NCI-H2227 (cell line): ENCODE data around the gene FADS2.

Experiments
- DNase-seq: peaks from one replicate; lab custom pipeline; 2025; ENCODE audit not compliant: unreplicated experiment; lab: John Stamatoyannopoulos, UW

FADS2 gene

DNA sequence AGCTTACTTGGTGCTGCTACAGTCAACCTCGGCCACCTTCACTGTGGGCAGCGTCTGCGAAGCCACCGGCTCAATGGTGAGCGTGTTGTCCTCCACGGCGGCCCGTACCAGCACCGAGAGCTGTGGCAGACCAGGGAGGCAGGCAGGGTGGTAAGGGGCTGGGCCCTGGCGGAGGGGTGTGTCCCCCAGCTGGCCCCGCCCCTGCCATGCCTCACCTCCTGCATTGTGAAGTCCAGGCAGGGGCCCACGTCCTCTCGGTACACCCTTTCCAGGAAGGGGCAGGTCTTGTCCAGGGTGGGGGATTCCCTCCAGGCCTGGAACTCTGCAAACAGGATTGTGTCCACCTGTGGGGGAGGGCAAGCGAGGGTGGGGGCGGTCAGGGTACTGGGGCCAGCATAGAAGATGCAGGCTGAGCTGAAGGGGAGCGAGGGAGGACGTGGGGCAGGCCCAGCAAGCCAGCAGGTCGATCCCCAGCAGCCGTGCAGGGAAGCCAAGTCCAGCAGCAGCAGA, 76.5 kb downstream of the FADS2 start:
- DNase-seq: no peak

GRCh38 chr11:61905067-61905696, 77.1 kb downstream of the FADS2 start:
- no peak for DNase-seq

GRCh38 chr11:61905801-61906521, 77.9 kb downstream of the FADS2 start:
- no peak for DNase-seq

DNA sequence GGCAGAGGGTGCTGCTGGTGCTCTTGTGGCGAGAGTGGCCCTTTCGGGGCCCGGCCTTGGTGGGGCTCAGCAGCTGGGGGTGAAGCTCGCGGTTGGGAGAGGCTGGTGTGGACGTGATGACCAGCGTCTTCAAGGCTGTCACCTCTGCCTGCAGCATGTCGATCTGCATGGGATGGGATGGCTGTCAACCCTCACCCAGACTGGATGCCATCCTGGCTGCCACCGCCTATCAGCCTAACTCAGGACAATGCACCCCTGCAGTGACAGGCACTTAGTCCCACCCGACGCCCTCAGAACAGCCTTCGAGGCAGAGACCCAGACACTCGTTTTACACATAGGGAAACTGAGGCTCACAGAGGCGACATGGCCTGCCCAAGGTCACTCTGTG, 78.4 kb downstream of the FADS2 start:
- no peak for DNase-seq

- no peak for DNase-seq
These were observed 79.2 kb downstream of the FADS2 start for GRCh38 chr11:61907282-61907681.

- no peak for DNase-seq
These were observed 80.0 kb downstream of the FADS2 start for GRCh38 chr11:61907871-61908729.

DNA sequence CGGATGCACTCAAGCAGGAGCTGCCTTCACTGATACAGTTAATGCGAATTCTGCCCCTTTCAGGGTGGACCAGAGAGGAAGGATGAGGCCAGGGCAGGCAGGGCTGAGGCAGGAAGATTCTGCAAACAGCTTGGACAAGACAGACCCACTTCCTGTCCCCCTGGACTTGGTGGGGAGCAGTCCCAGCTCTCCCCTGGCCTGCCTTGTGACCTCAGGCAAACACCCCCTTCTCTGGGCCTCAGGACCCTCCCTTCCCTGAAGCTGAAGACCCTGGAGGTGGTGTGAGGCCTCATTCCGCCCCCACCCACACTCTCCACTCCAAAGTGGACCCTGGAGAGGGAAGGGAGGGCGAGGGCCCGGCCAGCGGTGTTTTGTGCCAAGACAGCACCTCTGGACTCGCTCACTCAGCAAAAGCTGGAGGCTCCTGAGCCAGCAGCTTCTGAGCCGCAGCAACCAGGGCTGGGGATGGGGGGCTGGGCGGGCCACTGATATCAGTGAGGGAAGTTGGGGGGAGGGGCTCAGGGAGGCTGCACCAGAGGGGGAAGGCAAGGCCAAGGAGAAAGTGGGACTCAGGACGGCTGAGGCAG, 80.7 kb downstream of the FADS2 start:
- DNase-seq: no peak

- no peak for DNase-seq
These were observed 82.4 kb downstream of the FADS2 start for GRCh38 chr11:61910187-61911127.

DNA sequence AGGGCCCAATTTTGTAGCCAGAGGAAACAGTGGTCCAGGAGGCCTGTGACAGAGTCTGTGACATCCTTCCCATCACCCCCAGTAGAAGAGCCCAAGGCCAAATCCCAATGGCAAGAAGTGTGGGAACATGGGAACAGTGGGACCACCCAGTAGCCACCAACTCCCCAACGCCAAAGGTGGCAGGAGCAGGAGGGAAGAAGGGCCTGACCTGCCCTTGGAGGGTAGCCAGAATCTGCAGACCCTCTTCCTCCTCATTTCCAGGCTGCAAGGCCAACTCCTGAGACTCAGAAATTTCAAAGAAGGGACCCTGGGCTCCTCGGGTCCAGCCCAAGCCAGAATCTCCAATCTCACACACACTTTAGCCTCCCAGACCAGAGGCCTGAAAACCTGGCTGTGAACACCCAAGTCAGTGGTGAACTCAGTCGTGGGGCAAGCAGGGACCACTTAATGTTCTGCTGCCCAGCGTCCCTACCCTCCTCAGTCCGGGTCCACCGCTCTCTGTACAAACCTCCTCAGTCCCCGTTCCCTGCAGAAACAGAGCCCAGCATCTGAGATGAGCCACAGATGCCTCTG, 83.1 kb downstream of the FADS2 start:
- DNase-seq: no peak

DNA sequence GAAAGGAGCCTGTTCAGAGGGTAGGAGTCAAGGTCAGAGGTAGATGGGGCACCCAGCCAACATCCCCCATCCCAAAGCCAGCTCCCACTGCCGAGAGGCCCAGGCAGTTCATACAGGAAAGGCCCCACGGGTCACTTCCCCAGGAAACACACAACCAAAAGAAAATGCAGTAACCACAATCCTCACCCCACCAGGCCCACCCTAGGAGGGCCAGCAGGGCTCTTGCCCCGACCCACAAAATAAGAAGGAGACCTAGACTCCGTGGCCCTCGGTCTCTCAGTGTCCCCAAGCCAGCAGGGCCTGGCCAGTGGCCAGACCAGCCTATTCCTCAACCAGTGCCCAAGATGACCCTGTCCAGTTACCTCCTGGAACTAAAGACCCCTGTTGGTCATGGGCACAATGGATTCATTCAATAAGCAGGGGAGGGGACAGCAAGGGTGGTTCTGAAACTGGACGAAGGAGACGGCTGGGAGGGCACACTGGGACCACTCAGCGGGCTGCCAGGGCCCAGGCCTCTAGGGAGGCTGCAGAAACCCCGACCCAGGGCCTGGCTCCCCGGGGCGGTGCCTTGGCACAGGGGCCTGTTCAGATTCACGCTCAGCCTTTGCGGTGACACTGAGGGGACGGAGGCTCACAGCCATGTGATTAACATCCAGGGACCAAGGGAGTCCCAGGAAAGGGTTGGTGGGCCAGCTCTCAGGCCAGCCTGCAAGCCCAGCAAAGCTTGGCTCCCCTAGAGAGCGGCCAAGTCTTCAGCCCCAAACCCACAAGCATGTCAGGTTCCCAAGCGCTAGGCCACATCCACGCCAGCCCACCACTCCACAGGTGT, 83.8 kb downstream of the FADS2 start:
- DNase-seq: no peak

GRCh38 chr11:61912530-61912898, 84.4 kb downstream of the FADS2 start:
- no peak for DNase-seq

DNA sequence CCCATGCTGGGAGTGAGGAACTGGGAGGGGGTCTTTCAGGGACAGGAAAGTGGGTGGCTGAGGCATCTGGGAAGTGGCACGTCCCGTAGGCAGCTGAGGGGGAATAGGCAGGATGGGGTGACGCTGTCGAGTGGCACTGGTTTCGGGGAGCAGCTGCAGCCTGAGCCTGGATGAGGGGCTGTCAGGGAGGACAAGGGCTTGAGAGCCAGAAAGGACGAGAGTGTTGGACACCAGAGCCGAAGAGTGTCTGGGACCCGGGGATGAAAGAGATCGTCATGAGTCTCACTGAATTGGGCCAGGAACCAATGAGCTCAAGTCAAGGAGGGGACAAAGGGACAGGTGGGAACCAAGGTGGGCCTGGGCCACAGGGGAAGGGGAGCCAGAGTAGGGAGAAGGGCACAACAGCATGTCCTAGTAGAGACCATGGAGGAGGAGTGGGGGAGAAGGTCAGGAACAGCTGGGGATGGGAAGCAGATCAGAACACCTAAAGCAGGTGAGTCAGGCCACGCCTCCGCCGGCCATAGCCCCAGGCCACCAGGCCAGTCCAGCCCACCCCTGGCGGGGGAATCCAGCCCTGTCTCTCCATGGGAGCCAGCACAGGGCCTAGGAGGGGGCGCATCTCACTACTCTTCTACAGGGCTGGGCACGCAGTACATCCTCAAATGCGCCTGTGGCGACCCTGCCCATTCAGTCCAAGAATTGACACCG, 85.0 kb downstream of the FADS2 start:
- DNase-seq: no peak

- no peak for DNase-seq
These were observed 85.7 kb downstream of the FADS2 start for GRCh38 chr11:61913699-61914395.

GRCh38 chr11:61914471-61915171, 86.5 kb downstream of the FADS2 start:
- DNase-seq: no peak

DNA sequence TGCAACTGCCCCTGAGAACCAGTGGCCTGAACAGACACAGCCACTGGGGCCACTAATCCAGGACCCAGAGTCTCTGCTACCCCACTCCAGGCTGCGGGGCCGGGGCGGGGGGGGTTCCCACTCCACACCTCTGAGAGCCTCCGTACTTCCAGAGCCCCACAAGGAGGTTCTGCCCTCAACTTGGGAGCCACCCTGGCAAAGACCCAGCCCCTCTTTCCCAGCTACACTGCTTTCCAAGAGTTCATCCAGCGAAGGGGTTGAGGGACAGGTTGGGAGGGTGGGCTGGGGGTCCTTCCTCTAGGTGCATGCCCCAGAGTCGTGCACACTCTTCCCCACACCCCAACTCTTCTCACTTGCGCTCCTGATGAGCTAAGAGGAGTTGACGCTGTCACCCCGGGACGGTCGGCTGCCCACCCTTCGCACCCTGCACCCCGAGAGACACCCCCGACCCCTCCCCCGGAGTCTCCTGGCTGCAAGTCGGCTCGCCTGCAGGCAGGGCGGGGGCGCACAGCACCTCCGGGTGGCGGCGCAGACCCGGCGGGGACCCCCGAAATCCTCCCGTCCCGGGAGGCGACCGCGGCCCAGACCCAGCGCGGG, 88.7 kb downstream of the FADS2 start:
- DNase-seq: no peak
